ENCODE measurements around the gene SIK3.

DNA sequence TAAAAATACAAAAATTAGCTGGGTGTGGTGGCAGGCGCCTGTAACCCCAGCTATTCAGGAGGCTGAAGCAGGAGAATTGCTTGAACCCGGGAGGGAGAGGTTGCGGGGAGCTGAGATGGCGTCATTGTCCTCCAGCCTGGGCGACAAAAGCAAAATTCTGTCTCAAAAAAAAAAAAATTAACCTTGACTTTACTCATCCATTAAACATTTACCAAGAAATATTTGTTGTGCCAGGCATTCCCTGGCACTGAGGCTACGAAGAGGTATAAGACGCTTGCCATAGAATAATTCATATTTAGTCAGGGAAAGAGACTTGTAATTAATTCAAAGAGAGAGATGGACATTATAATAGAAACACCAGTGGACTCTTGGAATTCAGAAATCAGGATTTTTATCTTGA lies 32.7 kb upstream of the SIK3 start:
- TF ChIP-seq, protein P1, sequence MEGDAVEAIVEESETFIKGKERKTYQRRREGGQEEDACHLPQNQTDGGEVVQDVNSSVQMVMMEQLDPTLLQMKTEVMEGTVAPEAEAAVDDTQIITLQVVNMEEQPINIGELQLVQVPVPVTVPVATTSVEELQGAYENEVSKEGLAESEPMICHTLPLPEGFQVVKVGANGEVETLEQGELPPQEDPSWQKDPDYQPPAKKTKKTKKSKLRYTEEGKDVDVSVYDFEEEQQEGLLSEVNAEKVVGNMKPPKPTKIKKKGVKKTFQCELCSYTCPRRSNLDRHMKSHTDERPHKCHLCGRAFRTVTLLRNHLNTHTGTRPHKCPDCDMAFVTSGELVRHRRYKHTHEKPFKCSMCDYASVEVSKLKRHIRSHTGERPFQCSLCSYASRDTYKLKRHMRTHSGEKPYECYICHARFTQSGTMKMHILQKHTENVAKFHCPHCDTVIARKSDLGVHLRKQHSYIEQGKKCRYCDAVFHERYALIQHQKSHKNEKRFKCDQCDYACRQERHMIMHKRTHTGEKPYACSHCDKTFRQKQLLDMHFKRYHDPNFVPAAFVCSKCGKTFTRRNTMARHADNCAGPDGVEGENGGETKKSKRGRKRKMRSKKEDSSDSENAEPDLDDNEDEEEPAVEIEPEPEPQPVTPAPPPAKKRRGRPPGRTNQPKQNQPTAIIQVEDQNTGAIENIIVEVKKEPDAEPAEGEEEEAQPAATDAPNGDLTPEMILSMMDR (IDR thresholded peaks at IDR 0.05; ENCODE audit: borderline replicate concordance, extremely low read depth, low read length, poor library complexity, severe bottlenecking): no peak
- no peak for TF ChIP-seq EZH2 (IDR thresholded peaks at IDR 0.05; ENCODE audit: borderline replicate concordance, low read depth, low read length, severe bottlenecking)
